Tibial nerve (tissue), 4 donors: ENCODE results near the gene BLVRA.

ENCODE experiments used
- EP300 ChIP-seq, 2 donors: sonication (generic); formaldehyde crosslinking; IDR thresholded peaks; one replicate each; pipeline ENCODE4 v1.6.1; 2017; ENCODE audit warnings: antibody characterized with exemption in 2 of 2, mild to moderate bottlenecking in 1 of 2
- TF ChIP-seq, protein P1 (sequence below), 5 experiments: fragments of 200-600 bp in 3 of 5; fragments of 450-650 bp in 2 of 5; sonication (generic) in 3 of 5; IDR thresholded peaks; one replicate each; pipeline ENCODE4 v1.5.1; 2016 to 2019; ENCODE audit warnings: antibody characterized with exemption in 5 of 5, mild to moderate bottlenecking in 3 of 5, moderate library complexity in 2 of 5

DNA sequence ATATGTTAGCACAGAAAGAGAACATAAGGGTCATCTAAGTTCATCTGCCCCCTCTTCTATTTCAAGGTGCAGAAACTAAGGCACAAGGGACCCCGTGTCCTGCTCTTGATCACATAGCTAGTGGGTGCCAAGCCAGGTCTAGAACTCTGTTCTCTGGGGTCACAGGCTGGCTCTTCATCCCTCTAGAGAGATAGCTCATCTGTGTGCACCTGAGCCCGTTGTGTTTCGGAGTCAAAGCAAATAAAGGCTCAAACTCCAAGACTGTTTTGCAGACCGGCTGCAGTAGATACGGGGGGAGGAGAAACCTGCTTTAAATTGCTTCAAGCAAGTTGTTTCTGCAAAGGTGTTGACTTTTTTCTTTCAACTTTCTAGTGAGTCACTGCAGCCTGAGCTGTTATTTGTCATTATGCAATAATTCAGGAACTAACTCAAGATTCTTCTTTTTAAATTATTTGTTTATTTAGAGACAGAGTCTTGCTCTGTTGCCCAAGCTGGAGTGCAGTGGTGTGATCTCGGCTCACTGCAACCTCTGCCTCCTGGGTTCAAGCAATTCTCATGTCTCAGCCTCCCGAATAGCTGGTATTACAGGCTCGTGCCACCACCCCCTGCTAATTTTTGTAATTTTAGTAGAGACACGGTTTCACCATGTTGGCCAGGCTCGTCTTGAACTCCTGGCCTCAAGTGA, 6.5 kb downstream of the BLVRA start:
- no peak for TF ChIP-seq EP300 (IDR thresholded peaks at IDR 0.05)
- TF ChIP-seq, protein P1, sequence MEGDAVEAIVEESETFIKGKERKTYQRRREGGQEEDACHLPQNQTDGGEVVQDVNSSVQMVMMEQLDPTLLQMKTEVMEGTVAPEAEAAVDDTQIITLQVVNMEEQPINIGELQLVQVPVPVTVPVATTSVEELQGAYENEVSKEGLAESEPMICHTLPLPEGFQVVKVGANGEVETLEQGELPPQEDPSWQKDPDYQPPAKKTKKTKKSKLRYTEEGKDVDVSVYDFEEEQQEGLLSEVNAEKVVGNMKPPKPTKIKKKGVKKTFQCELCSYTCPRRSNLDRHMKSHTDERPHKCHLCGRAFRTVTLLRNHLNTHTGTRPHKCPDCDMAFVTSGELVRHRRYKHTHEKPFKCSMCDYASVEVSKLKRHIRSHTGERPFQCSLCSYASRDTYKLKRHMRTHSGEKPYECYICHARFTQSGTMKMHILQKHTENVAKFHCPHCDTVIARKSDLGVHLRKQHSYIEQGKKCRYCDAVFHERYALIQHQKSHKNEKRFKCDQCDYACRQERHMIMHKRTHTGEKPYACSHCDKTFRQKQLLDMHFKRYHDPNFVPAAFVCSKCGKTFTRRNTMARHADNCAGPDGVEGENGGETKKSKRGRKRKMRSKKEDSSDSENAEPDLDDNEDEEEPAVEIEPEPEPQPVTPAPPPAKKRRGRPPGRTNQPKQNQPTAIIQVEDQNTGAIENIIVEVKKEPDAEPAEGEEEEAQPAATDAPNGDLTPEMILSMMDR (IDR thresholded peaks at IDR 0.05): no peak
